D721Med (cell line): ENCODE results near the gene GPR183.

Experiments
- DNase-seq: peaks from one replicate; pipeline ENCODE4 v3.0.0; 2011; ENCODE audit warnings: low spot score; ENCODE audit not compliant: insufficient read length
- FAIRE-seq: peaks from 2 replicates; lab custom pipeline; 2011; peaks lifted over from hg19 to GRCh38; lab: Jason Lieb, UNC
- TF ChIP-seq, protein P1 (sequence below): IDR thresholded peaks from 2 replicates; pipeline ENCODE4 v1.5.1; 2012; ENCODE audit warnings: mild to moderate bottlenecking, control low read depth; ENCODE audit not compliant: insufficient read depth; ENCODE audit errors: missing control alignments

Gene GPR183

DNA sequence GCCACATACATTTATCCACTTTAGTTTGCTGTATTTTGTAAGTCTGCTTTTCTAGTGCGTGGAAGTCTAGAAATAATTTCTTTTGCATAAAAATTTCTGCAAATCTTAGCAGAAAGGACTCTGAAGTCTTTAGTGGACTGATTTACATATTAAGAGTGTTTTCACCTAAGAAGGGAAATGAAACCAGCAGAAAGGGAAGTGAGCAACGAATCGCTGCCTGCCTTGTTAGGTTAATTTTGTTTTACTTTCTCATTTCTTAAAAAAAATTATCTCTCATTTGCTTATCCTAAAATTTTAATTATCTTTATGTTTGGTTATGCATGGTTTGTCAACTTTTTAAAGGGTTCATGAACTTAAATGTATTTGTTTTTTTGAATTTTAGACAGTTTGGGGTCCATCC, 48.3 kb downstream of the GPR183 start:
- DNase-seq (no peak), FAIRE-seq (no peak)
- TF ChIP-seq, protein P1, sequence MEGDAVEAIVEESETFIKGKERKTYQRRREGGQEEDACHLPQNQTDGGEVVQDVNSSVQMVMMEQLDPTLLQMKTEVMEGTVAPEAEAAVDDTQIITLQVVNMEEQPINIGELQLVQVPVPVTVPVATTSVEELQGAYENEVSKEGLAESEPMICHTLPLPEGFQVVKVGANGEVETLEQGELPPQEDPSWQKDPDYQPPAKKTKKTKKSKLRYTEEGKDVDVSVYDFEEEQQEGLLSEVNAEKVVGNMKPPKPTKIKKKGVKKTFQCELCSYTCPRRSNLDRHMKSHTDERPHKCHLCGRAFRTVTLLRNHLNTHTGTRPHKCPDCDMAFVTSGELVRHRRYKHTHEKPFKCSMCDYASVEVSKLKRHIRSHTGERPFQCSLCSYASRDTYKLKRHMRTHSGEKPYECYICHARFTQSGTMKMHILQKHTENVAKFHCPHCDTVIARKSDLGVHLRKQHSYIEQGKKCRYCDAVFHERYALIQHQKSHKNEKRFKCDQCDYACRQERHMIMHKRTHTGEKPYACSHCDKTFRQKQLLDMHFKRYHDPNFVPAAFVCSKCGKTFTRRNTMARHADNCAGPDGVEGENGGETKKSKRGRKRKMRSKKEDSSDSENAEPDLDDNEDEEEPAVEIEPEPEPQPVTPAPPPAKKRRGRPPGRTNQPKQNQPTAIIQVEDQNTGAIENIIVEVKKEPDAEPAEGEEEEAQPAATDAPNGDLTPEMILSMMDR = no peak

DNA sequence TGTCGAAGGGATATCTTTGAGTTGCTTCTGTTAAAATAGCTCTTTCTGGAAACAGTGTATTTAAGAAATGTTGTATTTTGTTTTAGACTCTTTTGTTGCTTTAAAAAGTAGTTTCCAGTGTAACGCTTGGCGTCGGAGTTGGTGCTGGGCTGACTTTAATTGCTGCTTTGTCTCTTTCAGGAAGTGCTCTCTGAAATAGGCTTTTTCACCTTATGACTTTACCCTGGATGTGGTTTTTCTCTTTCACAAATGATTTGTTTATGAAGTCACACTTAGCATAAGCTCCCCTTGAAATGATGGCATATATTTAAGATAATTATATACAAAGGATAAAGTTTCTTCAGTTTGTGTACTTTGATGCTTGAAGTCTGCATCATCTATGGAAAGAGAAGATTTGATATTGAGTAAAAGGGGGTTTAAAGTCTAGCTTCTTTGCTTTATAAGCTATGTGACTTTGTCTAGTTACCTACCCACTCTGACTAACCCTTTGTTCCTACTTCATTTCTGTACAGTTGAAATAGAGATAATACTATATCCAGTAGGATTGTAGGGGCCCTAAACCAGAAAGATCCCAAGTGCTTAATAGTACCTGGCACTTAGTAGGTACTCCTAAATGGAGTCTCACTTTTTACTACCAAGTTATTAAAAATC, 48.9 kb downstream of the GPR183 start, which contains the start of gene GPR18:
GPR18 (minus strand) TSS at position 170 of the 651 bp plus-strand sequence. CDS start 2,507 bp downstream, outside the sequence.
- TF ChIP-seq, protein P1 = no peak
- DNase-seq = no peak
- FAIRE-seq = no peak

DNA sequence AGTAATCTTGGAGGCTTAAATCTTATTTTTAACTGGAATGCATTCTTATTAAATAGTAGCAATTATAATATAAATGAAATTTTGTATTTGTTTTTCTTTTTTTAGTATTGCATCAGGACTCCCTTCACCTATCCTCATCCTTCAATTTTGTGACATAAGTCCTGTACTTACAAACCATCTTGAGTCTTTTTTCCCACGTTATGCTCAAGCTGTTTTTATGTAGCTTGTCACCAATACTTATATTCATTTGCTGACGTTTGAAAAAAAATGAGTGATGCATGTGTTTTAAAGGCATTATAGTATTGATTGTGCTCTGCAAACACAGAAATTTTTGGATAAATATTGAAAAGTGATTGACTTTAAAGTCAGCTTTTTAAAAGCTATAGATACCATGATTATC, 49.9 kb downstream of the GPR183 start:
- DNase-seq (no peak), FAIRE-seq (no peak)
- TF ChIP-seq, protein P1 = no peak

DNA sequence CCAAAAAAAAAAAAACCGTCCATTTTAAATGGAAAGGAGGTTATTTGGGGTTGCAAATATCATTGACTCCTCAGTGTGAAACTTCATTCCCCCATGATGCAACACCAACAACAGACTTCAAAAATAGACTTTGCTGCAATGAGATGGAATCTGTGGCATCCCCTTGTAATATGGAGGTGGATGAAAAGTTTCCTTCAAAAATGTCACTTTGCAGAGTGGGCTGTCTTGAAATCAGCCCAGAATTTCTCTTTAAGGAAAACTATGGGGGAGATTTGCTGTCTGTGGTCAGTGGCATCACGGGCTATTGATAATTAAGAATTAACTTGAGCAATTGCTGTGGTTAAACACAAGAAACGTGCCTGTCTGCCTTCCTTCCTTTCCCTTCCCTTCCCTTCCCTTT, 50.5 kb downstream of the GPR183 start:
- DNase-seq (no peak), FAIRE-seq (no peak)
- TF ChIP-seq, protein P1 = no peak

DNA sequence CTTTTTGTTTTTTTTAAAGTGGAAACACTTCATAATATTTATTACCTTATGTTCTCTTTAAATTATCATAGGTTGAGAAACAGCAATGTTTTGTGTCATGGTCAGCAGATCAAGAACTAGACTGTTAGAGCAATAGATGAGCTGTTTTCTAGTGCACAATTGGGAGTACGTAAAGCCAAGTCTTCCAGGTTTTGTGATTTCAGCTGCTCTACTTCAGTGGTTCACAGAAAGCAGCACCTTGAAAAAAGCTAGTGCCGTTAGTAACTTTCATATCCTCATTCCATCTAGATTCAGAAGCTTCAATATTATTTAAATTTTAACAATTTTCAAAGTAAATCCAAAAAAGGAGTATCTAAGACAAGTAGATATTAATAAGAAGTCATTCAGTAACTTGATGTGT, 50.9 kb downstream of the GPR183 start:
- no peak for DNase-seq
- FAIRE-seq = no peak
- TF ChIP-seq, protein P1 = no peak

DNA sequence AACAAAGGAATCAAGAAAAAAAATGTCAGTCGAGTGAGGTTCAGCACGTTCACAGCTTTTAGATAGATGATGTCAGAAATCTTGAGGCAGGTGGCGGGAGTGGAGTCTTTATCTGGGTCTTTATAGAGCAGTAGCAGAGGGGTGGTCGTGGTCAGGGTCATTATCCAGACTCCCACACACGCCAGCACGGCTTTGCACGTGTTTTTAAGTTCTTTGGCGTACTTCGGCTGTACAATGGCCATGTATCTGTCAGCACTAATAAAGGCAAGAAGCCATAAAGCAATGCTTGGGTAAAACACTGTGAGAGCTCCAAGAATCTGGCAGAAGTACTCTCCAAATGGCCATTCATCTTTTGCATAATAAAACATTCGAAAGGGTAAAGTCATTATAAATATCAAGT, 51.9 kb downstream of the GPR183 start:
- no peak for DNase-seq
- TF ChIP-seq, protein P1 = no peak
- no peak for FAIRE-seq

DNA sequence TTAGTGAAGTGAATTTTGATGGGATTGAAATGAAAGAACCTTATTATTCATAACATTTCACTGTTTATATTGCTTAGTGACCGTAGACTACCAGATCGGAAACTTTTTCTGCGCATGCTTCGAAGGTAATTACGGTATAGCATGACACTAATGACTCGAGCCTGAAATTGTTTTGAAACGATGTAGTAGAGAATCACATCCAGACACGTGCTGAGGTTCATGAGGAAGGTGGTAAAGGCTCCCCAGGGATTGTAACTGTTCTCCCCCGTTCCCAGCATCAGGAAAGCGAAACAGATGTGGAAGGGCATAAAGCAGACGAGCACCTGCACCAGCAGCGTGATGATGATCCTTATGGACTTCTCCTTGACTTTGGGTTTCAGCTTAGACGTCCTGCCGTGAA, 52.4 kb downstream of the GPR183 start:
- TF ChIP-seq, protein P1 = no peak
- FAIRE-seq = no peak
- DNase-seq = no peak
